ENCODE results near the gene TRIB2. TPM values are rescaled to one million over a fixed set of nuclear protein-coding genes. Genes with fewer than 3 reads are reported as not detected.

The TRIB2 gene
- total RNA-seq, 1 donor from 2014 or later: 50.7 TPM

DNA sequence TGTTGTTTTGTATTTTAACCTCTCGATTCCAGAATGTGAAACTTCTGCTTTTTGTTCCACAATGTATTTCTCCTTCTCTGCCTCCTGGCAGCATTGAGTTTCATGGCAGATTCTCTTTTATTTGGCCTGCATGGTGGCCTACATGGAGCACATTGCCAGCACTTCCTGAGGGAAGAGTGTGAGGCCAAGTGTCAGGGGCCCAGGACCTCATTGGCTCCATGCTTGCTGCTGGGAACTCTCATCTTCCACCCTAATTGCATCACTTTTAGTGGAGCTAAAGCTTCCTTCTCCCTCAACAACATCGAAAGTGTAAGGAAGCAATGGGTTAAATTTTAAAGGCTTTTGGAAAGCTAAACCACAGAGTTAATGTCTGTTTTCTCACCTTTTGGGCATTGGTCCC, 9.5 kb downstream of the TRIB2 start:
- no peak overlapping the region for H3K4me3 ChIP-seq
- no peaks in the 10 kb centered on the region for H3K27me3 ChIP-seq
- peaks cover 57% of the 10 kb centered on the region for H3K36me3 ChIP-seq
- TF ChIP-seq, protein P1, sequence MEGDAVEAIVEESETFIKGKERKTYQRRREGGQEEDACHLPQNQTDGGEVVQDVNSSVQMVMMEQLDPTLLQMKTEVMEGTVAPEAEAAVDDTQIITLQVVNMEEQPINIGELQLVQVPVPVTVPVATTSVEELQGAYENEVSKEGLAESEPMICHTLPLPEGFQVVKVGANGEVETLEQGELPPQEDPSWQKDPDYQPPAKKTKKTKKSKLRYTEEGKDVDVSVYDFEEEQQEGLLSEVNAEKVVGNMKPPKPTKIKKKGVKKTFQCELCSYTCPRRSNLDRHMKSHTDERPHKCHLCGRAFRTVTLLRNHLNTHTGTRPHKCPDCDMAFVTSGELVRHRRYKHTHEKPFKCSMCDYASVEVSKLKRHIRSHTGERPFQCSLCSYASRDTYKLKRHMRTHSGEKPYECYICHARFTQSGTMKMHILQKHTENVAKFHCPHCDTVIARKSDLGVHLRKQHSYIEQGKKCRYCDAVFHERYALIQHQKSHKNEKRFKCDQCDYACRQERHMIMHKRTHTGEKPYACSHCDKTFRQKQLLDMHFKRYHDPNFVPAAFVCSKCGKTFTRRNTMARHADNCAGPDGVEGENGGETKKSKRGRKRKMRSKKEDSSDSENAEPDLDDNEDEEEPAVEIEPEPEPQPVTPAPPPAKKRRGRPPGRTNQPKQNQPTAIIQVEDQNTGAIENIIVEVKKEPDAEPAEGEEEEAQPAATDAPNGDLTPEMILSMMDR (IDR thresholded peaks at IDR 0.05): no peak
- H3K4me1 ChIP-seq: peaks cover 63% of the 10 kb centered on the region
- intact Hi-C loops (cut with DNase I): loop anchor here (10.0 kb wide), 1 partner anchor 279 kb away; no protein-coding TSS in a partner anchor
- DNase-seq (no peak), ATAC-seq (no peak)
- H3K27ac ChIP-seq: no peak overlapping the region
- no peaks in the 10 kb centered on the region for H3K9me3 ChIP-seq

DNA sequence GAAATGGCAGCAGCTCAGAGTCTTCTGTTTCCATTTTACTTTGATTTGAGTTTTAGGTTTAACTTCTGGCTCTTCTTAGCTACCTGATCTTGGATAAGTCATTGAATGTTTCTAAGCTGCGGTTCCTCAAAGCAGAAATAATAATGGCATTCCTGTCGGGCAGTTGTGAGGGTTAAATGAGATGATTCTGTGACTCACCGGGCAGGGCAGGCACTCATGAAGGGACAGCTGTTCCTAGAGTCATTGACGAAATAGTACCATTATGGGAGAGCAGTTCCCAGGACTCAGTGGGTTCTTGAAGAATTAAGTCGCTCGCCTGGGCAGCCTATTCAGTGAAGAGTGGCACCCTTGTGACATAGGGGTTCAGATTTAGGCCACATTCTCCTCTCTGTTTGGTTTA, 10.3 kb downstream of the TRIB2 start:
- peaks cover 63% of the 10 kb centered on the region for H3K36me3 ChIP-seq
- peaks cover 67% of the 10 kb centered on the region for H3K4me1 ChIP-seq
- H3K27me3 ChIP-seq: no peaks in the 10 kb centered on the region
- TF ChIP-seq, protein P1 (IDR thresholded peaks at IDR 0.05): no peak
- no peak for DNase-seq
- H3K9me3 ChIP-seq: no peaks in the 10 kb centered on the region
- H3K27ac ChIP-seq: no peak overlapping the region
- no peak overlapping the region for H3K4me3 ChIP-seq
- no peak for ATAC-seq
- intact Hi-C loops (cut with DNase I): loop anchor here (10.0 kb wide), 1 partner anchor 278 kb away; no protein-coding TSS in a partner anchor

DNA sequence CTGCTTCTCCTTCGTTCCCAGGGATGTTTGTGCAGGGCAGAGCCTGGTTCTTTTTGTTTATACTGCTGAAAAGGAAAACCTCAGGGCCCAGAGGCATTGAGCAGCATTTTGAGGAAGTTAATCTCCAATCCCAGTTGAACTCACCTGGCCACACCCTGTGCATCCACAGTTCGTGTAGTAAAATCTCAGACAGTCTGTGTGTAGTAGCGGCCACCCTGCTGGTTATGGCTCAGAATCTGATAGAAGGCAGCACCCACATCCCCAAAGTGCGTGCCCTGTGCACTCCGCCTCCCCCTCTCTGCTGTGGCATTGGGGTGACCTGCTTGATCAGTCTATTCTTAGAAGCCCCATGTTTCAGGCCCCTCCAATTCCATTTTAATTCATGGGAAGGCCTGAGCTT, 10.9 kb downstream of the TRIB2 start:
- TF ChIP-seq, protein P1 (IDR thresholded peaks at IDR 0.05): no peak

DNA sequence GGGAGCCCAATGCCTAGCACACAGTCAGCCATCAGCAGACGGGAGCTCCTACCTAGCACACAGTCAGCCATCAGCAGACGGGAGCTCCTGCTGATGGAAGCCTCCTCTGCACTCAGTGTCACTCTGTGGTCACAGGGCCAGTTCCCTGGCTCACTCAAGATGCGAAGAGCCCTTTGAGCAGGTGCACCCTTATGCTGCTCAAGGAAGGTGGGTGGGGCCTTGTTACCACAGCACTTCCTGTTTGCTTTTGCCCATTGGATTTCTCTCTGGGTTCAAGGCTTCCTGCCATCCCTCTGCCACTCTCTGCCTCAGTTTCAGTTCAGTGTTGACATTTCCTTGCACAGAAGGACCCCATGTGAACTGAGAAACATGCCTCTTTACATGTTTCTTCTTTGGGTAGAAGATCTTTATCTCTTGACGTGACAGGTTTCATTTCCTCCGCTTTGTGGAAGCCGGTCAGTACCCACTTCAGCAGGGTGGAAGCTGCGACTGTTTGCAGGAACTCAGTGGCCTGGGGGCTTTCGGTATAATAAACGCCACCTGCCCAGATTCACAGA, 11.6 kb downstream of the TRIB2 start:
- Histone ChIP-seq H3K27ac (no peak overlapping the region), H3K36me3 (peaks cover 62% of the 10 kb centered on the region), H3K27me3 (no peaks in the 10 kb centered on the region), H3K4me3 (no peak overlapping the region), H3K9me3 (no peaks in the 10 kb centered on the region), H3K4me1 (peaks cover 64% of the 10 kb centered on the region)
- ATAC-seq: peak; percentile 16
- no peak for DNase-seq
- TF ChIP-seq, protein P1 (IDR thresholded peaks at IDR 0.05): no peak
- intact Hi-C loops (cut with DNase I): loop anchor here (10.0 kb wide), 1 partner anchor 277 kb away; no protein-coding TSS in a partner anchor

More for the DNA sequence above, 10.9 kb downstream of the TRIB2 start:
- Histone ChIP-seq H3K4me3 (no peak overlapping the region), H3K27me3 (no peaks in the 10 kb centered on the region), H3K36me3 (peaks cover 65% of the 10 kb centered on the region), H3K4me1 (peaks cover 67% of the 10 kb centered on the region), H3K27ac (no peak overlapping the region), H3K9me3 (no peaks in the 10 kb centered on the region)
- DNase-seq (no peak), ATAC-seq (no peak)
- intact Hi-C loops (cut with DNase I): loop anchor here (10.0 kb wide), 1 partner anchor 277 kb away; no protein-coding TSS in a partner anchor

DNA sequence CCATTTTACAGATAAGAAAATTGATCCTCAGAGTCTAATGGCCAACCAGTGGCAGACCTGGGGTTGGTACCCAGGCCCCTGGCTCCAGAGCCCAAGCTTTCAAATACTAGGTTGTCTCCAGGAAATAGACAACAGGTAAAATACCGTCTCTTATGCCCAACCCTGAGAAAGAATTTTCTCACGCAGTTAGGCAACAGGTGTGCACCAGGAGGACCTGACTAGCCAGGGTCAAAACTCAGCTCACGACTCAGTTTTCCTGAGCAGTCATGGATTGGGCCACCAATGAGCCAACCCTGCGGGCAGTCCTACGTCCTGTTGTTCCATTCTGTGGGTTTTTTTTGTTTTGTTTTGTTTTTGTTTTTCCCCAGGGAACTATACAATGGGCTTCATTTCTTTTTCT, 13.5 kb downstream of the TRIB2 start:
- peaks cover 66% of the 10 kb centered on the region for H3K4me1 ChIP-seq
- no peak for ATAC-seq
- TF ChIP-seq, protein P1 (IDR thresholded peaks at IDR 0.05): no peak

More for the DNA sequence above, 13.5 kb downstream of the TRIB2 start:
- Histone ChIP-seq H3K4me3 (no peak overlapping the region), H3K9me3 (no peaks in the 10 kb centered on the region), H3K27me3 (no peaks in the 10 kb centered on the region), H3K27ac (no peak overlapping the region), H3K36me3 (peaks cover 49% of the 10 kb centered on the region)
- no peak for DNase-seq
- intact Hi-C loops (cut with DNase I): no loop called here

Data from upper lobe of right lung (tissue), 1 donor.